CD4-positive, alpha-beta T cell (primary cell): ENCODE results near the gene SIX5. TPM values are rescaled to one million over a fixed set of nuclear protein-coding genes. Genes with fewer than 3 reads are reported as not detected.

Experiments
- ATAC-seq: fragments of 200-7000 bp; cut with Tn5 transposase; one replicate; pipeline ENCODE4 v1.10.0; 2022; ENCODE audit warnings: mild to moderate bottlenecking; ENCODE audit not compliant: poor library complexity
- CTCF ChIA-PET: fragments of 350-600 bp; sonication (Branson Sonifier 250); formaldehyde crosslinking; loops from one replicate; lab custom pipeline; 2021; ENCODE audit warnings: antibody characterized with exemption, inconsistent platforms; lab: Charles Lee
- POLR2A ChIA-PET: fragments of 350-600 bp; sonication (Branson Sonifier 250); formaldehyde crosslinking; loops from one replicate; lab custom pipeline; 2021; ENCODE audit warnings: antibody characterized with exemption, inconsistent platforms; lab: Charles Lee
- DNase-seq, 14 experiments: peaks; one replicate each; pipeline ENCODE4 v3.0.0-alpha.2; 2013 to 2020; ENCODE audit warnings: mixed read lengths in 2 of 14
- H3K27ac ChIP-seq, 2 donors: one replicate each; pipeline versions ENCODE4 v1.5.1 to v1.7.0; 2013; ENCODE audit warnings: low read length in 2 of 2, low read depth in 1 of 2, mild to moderate bottlenecking in 1 of 2
- H3K27me3 ChIP-seq, 2 experiments: 1 replicate in 1 of 2; 2 replicates in 1 of 2; pipeline versions ENCODE4 v1.6.1 to v1.7.0; 2013; ENCODE audit warnings: low read length in 2 of 2, control low read depth in 1 of 2, mild to moderate bottlenecking in 1 of 2, moderate library complexity in 1 of 2; ENCODE audit not compliant: insufficient read depth in 2 of 2, control insufficient read depth in 1 of 2
- H3K36me3 ChIP-seq: one replicate; pipeline ENCODE4 v1.6.1; 2013; ENCODE audit warnings: low read length, control low read depth; ENCODE audit not compliant: insufficient read depth
- H3K4me1 ChIP-seq: one replicate; pipeline ENCODE4 v1.6.1; 2013; ENCODE audit warnings: low read length, control low read depth; ENCODE audit not compliant: insufficient read depth
- H3K4me3 ChIP-seq: one replicate; pipeline ENCODE4 v1.5.1; 2013; ENCODE audit warnings: mild to moderate bottlenecking, low read length, moderate library complexity
- H3K9me3 ChIP-seq, 2 experiments: 1 replicate in 1 of 2; 2 replicates in 1 of 2; pipeline versions ENCODE4 v1.6.1 to v1.7.0; 2013; ENCODE audit warnings: low read length in 2 of 2, mild to moderate bottlenecking in 2 of 2, control low read depth in 1 of 2, moderate library complexity in 1 of 2; ENCODE audit not compliant: control insufficient read depth in 1 of 2, insufficient read depth in 1 of 2
- H3K27ac Mint-ChIP-seq: one replicate; pipeline ENCODE4 v1.8.0; 2020; ENCODE audit warnings: mixed read lengths
- H3K27me3 Mint-ChIP-seq: one replicate; pipeline ENCODE4 v1.8.0; 2021; ENCODE audit warnings: mixed read lengths
- H3K36me3 Mint-ChIP-seq: one replicate; pipeline ENCODE4 v1.8.0; 2021; ENCODE audit warnings: low read depth, mixed read lengths
- H3K4me1 Mint-ChIP-seq: one replicate; pipeline ENCODE4 v1.8.0; 2021; ENCODE audit warnings: low read depth, mixed read lengths
- H3K4me3 Mint-ChIP-seq: one replicate; pipeline ENCODE4 v1.8.0; 2020; ENCODE audit warnings: mild to moderate bottlenecking, mixed read lengths
- H3K9me3 Mint-ChIP-seq: one replicate; pipeline ENCODE4 v1.8.0; 2020; ENCODE audit warnings: mixed read lengths
- intact Hi-C, 2 experiments: fragments of 100-400 bp; cut with DNase I in 1 of 2; cut with micrococcal nuclease in 1 of 2; formaldehyde crosslinking; loops; one replicate each; pipeline versions ENCODE4 v1.15.1 to v1.9.0; 2023 to 2025; cut with DNase I, micrococcal nuclease
- total RNA-seq, 174 experiments: library from RNA in 2 of 174; stranded (reverse) in 2 of 174; gene quantifications; one replicate each; pipeline ENCODE4 v1.2.3 and lab custom pipeline; 2021 to 2026
- TF ChIP-seq, protein P1 (sequence below): fragments of 200-600 bp; IDR thresholded peaks from one replicate; pipeline ENCODE4 v1.8.0; 2022; ENCODE audit warnings: antibody characterized with exemption, mild to moderate bottlenecking

The SIX5 gene
- total RNA-seq, 2 experiments from 2014 or later: 0.58 to 0.59 TPM

DNA sequence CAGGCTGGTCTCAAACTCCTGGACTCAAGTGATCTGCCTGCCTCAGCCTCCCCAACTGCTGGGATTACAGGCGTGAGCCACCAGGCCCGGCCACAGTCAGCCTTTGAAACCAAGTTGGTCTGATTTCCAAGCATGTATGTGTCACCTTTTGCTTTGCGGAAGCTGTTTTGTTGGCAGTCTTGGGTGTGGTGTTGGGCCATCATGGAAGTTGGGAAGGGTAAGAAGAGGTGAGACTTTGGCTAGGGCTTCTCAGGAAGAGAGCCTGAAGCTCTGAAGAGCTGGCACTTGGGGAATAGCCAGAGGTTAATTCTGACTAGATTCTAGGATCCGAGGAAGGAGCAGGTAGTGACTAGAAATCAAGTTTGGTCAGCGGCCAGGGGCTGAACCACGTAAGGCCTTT, 43.2 kb upstream of the SIX5 start:
- H3K9me3 ChIP-seq: no peaks in the 10 kb centered on the region
- H3K27ac ChIP-seq: no peak overlapping the region
- H3K27me3 Mint-ChIP-seq: peaks cover 25% of the 10 kb centered on the region
- ATAC-seq: no peak
- H3K4me1 Mint-ChIP-seq: peaks cover 5% of the 10 kb centered on the region
- peaks cover 7 to 13% of the 10 kb centered on the region in 2 experiments for H3K27me3 ChIP-seq
- DNase-seq: no peak
- peaks cover 24% of the 10 kb centered on the region for H3K4me1 ChIP-seq
- POLR2A ChIA-PET: no interaction called here
- H3K4me3 Mint-ChIP-seq: no peak overlapping the region
- no peak overlapping the region for H3K4me3 ChIP-seq
- CTCF ChIA-PET: no interaction called here
- no peaks in the 10 kb centered on the region for H3K9me3 Mint-ChIP-seq
- no peak overlapping the region for H3K27ac Mint-ChIP-seq
- TF ChIP-seq, protein P1, sequence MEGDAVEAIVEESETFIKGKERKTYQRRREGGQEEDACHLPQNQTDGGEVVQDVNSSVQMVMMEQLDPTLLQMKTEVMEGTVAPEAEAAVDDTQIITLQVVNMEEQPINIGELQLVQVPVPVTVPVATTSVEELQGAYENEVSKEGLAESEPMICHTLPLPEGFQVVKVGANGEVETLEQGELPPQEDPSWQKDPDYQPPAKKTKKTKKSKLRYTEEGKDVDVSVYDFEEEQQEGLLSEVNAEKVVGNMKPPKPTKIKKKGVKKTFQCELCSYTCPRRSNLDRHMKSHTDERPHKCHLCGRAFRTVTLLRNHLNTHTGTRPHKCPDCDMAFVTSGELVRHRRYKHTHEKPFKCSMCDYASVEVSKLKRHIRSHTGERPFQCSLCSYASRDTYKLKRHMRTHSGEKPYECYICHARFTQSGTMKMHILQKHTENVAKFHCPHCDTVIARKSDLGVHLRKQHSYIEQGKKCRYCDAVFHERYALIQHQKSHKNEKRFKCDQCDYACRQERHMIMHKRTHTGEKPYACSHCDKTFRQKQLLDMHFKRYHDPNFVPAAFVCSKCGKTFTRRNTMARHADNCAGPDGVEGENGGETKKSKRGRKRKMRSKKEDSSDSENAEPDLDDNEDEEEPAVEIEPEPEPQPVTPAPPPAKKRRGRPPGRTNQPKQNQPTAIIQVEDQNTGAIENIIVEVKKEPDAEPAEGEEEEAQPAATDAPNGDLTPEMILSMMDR: no peak
- H3K36me3 ChIP-seq: no peaks in the 10 kb centered on the region
- intact Hi-C loops: no loop called here
- H3K36me3 Mint-ChIP-seq: peaks cover 4% of the 10 kb centered on the region

DNA sequence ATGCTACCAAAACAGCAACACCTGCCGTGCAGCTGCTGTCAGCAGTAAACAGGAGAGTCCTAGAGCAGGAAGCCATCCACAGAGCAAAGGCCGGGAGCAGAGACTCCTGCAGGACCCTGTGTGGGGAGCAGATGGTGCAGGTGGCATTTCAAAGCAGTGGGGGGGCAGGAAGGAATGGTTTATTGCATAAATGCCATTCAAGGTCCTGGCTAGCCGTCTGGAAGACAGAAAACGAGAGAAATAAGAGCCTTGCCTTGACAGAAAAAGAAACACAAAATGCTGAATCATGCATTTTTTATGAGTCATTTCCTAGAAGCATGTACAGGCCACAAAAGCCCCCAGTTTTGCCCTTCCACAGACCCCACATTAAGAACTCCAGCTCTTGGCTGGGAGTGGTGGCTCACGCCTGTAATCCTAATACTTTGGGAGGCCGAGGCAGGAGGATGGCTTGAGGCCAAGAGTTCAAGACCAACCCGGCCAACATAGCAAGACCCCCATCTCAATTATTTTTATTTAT, 40.6 kb upstream of the SIX5 start:
- Histone ChIP-seq H3K36me3 (no peaks in the 10 kb centered on the region), H3K27me3 (peaks cover 7 to 9% of the 10 kb centered on the region in 2 experiments), H3K4me1 (peaks cover 4% of the 10 kb centered on the region), H3K27ac (no peak overlapping the region), H3K4me3 (no peak overlapping the region), H3K9me3 (no peaks in the 10 kb centered on the region)
- H3K9me3 Mint-ChIP-seq: no peaks in the 10 kb centered on the region
- TF ChIP-seq, protein P1: no peak
- H3K36me3 Mint-ChIP-seq: no peaks in the 10 kb centered on the region
- peaks cover 22% of the 10 kb centered on the region for H3K27me3 Mint-ChIP-seq
- POLR2A ChIA-PET: no interaction called here
- no peaks in the 10 kb centered on the region for H3K4me1 Mint-ChIP-seq
- H3K27ac Mint-ChIP-seq: no peak overlapping the region
- intact Hi-C loops: no loop called here
- DNase-seq (no peak), ATAC-seq (no peak)
- CTCF ChIA-PET: no interaction called here
- H3K4me3 Mint-ChIP-seq: no peak overlapping the region

DNA sequence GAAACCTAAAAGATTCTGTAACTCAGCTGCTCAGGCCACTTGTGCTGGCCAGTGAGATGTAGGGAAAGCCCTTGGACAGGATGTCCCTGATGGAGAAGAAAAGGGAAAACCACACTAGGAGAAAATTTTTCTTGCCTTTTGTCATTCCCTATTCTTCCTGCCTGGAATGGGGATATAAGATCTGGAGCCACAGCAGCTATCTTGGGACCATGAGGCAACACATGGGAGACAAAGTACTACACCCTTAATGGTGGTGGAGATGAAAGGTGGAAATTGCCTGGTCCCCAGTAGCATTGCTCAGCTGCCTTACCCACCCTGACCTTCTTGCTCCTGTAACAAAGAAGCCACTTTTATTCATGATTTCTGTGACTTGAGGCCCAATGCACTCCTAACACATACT, 36.7 kb upstream of the SIX5 start:
- ATAC-seq (no peak), DNase-seq (no peak)
- no peaks in the 10 kb centered on the region for H3K36me3 Mint-ChIP-seq
- Histone ChIP-seq H3K27ac (no peak overlapping the region), H3K4me1 (peaks cover 2% of the 10 kb centered on the region), H3K27me3 (peaks cover 0 to 3% of the 10 kb centered on the region in 2 experiments), H3K36me3 (no peaks in the 10 kb centered on the region), H3K4me3 (no peak overlapping the region), H3K9me3 (no peaks in the 10 kb centered on the region)
- intact Hi-C loops: no loop called here
- TF ChIP-seq, protein P1: no peak
- H3K27me3 Mint-ChIP-seq: peaks cover 10% of the 10 kb centered on the region
- POLR2A ChIA-PET: no interaction called here
- no peaks in the 10 kb centered on the region for H3K4me1 Mint-ChIP-seq
- H3K4me3 Mint-ChIP-seq: no peak overlapping the region
- no peaks in the 10 kb centered on the region for H3K9me3 Mint-ChIP-seq
- CTCF ChIA-PET: no interaction called here
- no peak overlapping the region for H3K27ac Mint-ChIP-seq
